SJSA1 (cell line): ENCODE measurements around the gene BRD4. TPM values are rescaled to one million over a fixed set of nuclear protein-coding genes. Genes with fewer than 3 reads are reported as not detected.

Source experiments
- DNase-seq, 2 experiments: peaks; one replicate each; pipeline ENCODE4 v3.0.0-alpha.2; 2015 to 2020; ENCODE audit warnings: low spot score in 2 of 2, low read depth in 1 of 2
- H3K27ac ChIP-seq: fragments of 250-450 bp; sonication (Bioruptor Pico); 2 replicates; pipeline ENCODE4 v1.5.1; 2020; ENCODE audit warnings: mild to moderate bottlenecking, moderate library complexity
- H3K27me3 ChIP-seq: fragments of 250-450 bp; sonication (Bioruptor Pico); replicated peaks from 2 replicates; pipeline ENCODE4 v1.5.1; 2020; ENCODE audit warnings: mild to moderate bottlenecking, moderate library complexity
- H3K36me3 ChIP-seq: fragments of 250-450 bp; sonication (Bioruptor Pico); 2 replicates; pipeline ENCODE4 v1.5.1; 2020; ENCODE audit warnings: mild to moderate bottlenecking
- H3K4me1 ChIP-seq: fragments of 250-450 bp; sonication (Bioruptor Pico); replicated peaks from 2 replicates; pipeline ENCODE4 v1.6.1; 2021; ENCODE audit warnings: mild to moderate bottlenecking
- H3K4me3 ChIP-seq: fragments of 250-450 bp; sonication (Bioruptor Pico); 2 replicates; pipeline ENCODE4 v1.5.1; 2020; ENCODE audit warnings: mild to moderate bottlenecking
- H3K9me3 ChIP-seq: fragments of 250-450 bp; sonication (Bioruptor Pico); replicated peaks from 2 replicates; pipeline ENCODE4 v1.5.1; 2020; ENCODE audit warnings: mild to moderate bottlenecking
- total RNA-seq: library from RNA; depleted of rRNA; stranded (reverse); fragments of >200 nt; shearing (Covaris generic); gene quantifications from 2 replicates; pipeline ENCODE4 v1.2.3, GENCODE V29; 2014

The BRD4 gene
- total RNA-seq, 1 experiment from 2014 or later, result 15.8 TPM

GRCh38 chr19:15286688-15287365 is 45.5 kb downstream of the BRD4 start:
- Histone ChIP-seq H3K27me3 (no peaks in the 10 kb centered on the region), H3K27ac (no peak overlapping the region), H3K4me3 (no peak overlapping the region), H3K9me3 (no peaks in the 10 kb centered on the region), H3K36me3 (peaks cover 21% of the 10 kb centered on the region), H3K4me1 (peaks cover 49% of the 10 kb centered on the region)
- DNase-seq, result no peak

DNA sequence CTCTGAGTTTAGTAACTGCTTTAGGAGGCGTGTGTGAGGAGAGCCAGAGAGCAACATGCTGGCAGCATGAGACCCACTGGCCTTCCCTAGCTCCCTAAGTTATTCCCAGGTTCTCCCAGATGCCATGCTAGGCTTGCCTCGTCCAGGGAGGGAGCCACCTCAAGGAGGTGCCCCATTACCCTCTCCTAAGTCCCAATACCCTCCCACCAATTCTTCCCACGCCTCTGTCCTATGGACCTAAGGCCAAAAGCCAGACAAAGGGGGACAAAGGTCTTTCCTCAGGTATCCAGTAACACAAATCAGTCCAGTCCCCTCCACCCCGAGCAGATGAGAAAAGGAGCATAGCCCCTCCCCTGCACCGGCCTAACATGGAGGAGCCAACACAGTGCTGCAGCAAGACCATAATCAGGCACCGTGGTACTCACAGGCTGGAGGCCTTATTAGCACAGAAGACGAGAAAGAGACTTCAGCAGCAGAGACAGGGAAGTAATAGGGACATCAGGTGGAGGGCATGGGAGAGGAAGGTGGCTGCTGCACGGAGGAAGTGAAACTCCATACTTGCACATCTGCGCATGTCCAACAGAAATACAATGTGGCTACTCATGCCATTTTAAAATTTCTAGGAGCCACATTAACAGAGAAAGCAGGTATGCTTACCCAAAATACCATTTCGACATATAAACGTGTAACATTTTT is 46.3 kb downstream of the BRD4 start:
- Histone ChIP-seq H3K9me3 (no peaks in the 10 kb centered on the region), H3K27me3 (no peaks in the 10 kb centered on the region), H3K36me3 (peaks cover 16% of the 10 kb centered on the region), H3K4me1 (peaks cover 49% of the 10 kb centered on the region), H3K4me3 (no peak overlapping the region), H3K27ac (no peak overlapping the region)
- no peak for DNase-seq

- H3K27ac ChIP-seq, result no peak overlapping the region
- DNase-seq, result no peak
- peaks cover 16% of the 10 kb centered on the region for H3K36me3 ChIP-seq
- peaks cover 59% of the 10 kb centered on the region for H3K4me1 ChIP-seq
- H3K27me3 ChIP-seq, result no peaks in the 10 kb centered on the region
- H3K9me3 ChIP-seq, result no peaks in the 10 kb centered on the region
- H3K4me3 ChIP-seq, result no peak overlapping the region
Observed at GRCh38 chr19:15284896-15285295, 47.4 kb downstream of the BRD4 start.

GRCh38 chr19:15284091-15284490 is 48.2 kb downstream of the BRD4 start:
- no peak for DNase-seq
- Histone ChIP-seq H3K27me3 (no peaks in the 10 kb centered on the region), H3K4me3 (no peak overlapping the region), H3K27ac (no peak overlapping the region), H3K4me1 (peaks cover 57% of the 10 kb centered on the region), H3K36me3 (peaks cover 17% of the 10 kb centered on the region), H3K9me3 (no peaks in the 10 kb centered on the region)

DNA sequence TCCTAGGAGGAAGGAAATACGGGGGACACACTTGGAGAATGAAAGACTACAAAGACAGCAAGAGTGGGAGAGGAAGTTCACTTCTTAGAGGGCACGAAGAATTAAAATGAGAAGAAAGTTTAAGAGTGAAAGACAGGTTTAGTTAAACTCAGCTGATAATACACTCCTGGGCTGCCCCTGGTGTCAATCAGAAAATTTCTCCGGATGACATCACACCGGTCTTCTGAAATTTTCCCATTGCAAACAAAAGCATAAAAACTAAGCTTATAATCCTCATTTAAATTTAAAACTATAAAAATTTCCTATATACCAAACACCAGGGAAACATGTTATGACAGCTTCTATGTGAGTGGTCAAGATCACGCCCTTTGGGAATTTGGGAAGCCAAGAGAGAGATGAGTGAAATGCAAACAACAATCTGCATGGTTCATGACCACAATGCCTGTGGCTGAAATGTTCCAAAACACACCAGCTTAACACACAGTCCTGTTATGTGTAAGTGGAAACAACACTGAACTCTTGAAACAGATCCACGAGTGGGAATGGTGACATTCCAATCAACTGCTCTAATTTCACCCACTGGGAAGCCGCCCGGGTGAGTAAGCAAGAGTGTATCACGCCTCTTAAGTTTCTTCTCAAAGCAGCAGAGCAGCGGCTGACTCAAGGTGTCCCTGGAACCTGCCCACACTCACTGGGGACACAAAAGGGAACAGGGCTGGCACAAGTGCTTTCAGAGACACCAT is 49.0 kb downstream of the BRD4 start:
- Histone ChIP-seq H3K4me3 (no peak overlapping the region), H3K9me3 (no peaks in the 10 kb centered on the region), H3K36me3 (peaks cover 17% of the 10 kb centered on the region), H3K27me3 (no peaks in the 10 kb centered on the region), H3K4me1 (peaks cover 50% of the 10 kb centered on the region), H3K27ac (no peak overlapping the region)
- no peak for DNase-seq

GRCh38 chr19:15282311-15282705 is 50.0 kb downstream of the BRD4 start:
- no peak overlapping the region for H3K27ac ChIP-seq
- H3K36me3 ChIP-seq, result peaks cover 14% of the 10 kb centered on the region
- no peak overlapping the region for H3K4me3 ChIP-seq
- no peaks in the 10 kb centered on the region for H3K27me3 ChIP-seq
- DNase-seq, result no peak
- H3K4me1 ChIP-seq, result peaks cover 41% of the 10 kb centered on the region
- no peaks in the 10 kb centered on the region for H3K9me3 ChIP-seq

GRCh38 chr19:15280915-15281683 is 51.2 kb downstream of the BRD4 start:
- Histone ChIP-seq H3K9me3 (no peaks in the 10 kb centered on the region), H3K27ac (no peak overlapping the region), H3K4me3 (no peak overlapping the region), H3K4me1 (peaks cover 41% of the 10 kb centered on the region), H3K27me3 (no peaks in the 10 kb centered on the region), H3K36me3 (peaks cover 13% of the 10 kb centered on the region; the same call in 1 of the 2 replicates)
- DNase-seq, result peak in 1 of 2 experiments; percentile 50

GRCh38 chr19:15280048-15280725 is 52.2 kb downstream of the BRD4 start:
- Histone ChIP-seq H3K27me3 (no peaks in the 10 kb centered on the region), H3K36me3 (peaks cover 20% of the 10 kb centered on the region; the same call in 1 of the 2 replicates), H3K9me3 (no peaks in the 10 kb centered on the region), H3K4me3 (no peak overlapping the region), H3K4me1 (peaks cover 41% of the 10 kb centered on the region), H3K27ac (no peak overlapping the region)
- DNase-seq, result no peak

GRCh38 chr19:15279326-15279904 is 52.9 kb downstream of the BRD4 start:
- H3K27ac ChIP-seq, result no peak overlapping the region
- DNase-seq, result no peak

GRCh38 chr19:15276620-15277215 is 55.6 kb downstream of the BRD4 start:
- Histone ChIP-seq H3K27ac (no peak overlapping the region), H3K36me3 (peaks cover 42% of the 10 kb centered on the region), H3K4me3 (no peak overlapping the region), H3K4me1 (peaks cover 17% of the 10 kb centered on the region), H3K9me3 (no peaks in the 10 kb centered on the region), H3K27me3 (no peaks in the 10 kb centered on the region)
- DNase-seq, result no peak

More at GRCh38 chr19:15279326-15279904, 52.9 kb downstream of the BRD4 start:
- H3K36me3 ChIP-seq, result peaks cover 22% of the 10 kb centered on the region; the same call in 1 of the 2 replicates
- H3K9me3 ChIP-seq, result no peaks in the 10 kb centered on the region
- no peak overlapping the region for H3K4me3 ChIP-seq
- no peaks in the 10 kb centered on the region for H3K27me3 ChIP-seq
- H3K4me1 ChIP-seq, result peaks cover 33% of the 10 kb centered on the region

DNA sequence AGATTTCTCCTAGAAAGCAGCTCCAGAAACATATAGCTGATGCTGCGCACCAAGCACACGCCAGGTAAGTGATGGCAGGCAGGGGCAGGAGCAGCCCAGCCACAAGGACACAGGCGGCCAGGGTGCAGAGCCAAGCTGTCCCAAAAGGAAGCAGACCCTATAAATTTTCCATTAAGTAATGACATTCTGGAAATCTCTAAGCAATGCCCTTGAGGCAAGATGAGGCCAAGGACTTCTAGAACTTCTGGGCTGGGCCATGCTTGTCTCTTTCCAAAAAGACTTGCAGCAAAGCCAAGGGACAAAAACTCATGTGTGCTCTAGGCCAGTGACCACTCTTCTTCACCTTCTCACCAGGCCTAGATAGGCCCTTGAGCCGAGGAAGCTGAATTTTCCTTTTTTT is 57.9 kb downstream of the BRD4 start:
- Histone ChIP-seq H3K36me3 (peaks cover 60% of the 10 kb centered on the region), H3K27me3 (no peaks in the 10 kb centered on the region), H3K9me3 (no peaks in the 10 kb centered on the region), H3K4me3 (no peak overlapping the region), H3K4me1 (no peaks in the 10 kb centered on the region; the same call in 1 of the 2 replicates), H3K27ac (no peak overlapping the region)
- no peak for DNase-seq

GRCh38 chr19:15269806-15270205 is 62.5 kb downstream of the BRD4 start:
- no peak overlapping the region for H3K27ac ChIP-seq
- peaks cover 28% of the 10 kb centered on the region for H3K4me1 ChIP-seq
- H3K9me3 ChIP-seq, result no peaks in the 10 kb centered on the region
- peaks cover 88% of the 10 kb centered on the region for H3K36me3 ChIP-seq
- DNase-seq, result no peak
- no peak overlapping the region for H3K4me3 ChIP-seq
- no peaks in the 10 kb centered on the region for H3K27me3 ChIP-seq
